HG02973 (cell line): Measurements from ENCODE around the gene CYP46A1.

Source experiments
- ATAC-seq: cut with Tn5 transposase; IDR thresholded peaks from one replicate; pipeline ENCODE4 v1.9.1; 2021; ENCODE audit warnings: moderate library complexity; ENCODE audit not compliant: unreplicated experiment

Gene CYP46A1

DNA sequence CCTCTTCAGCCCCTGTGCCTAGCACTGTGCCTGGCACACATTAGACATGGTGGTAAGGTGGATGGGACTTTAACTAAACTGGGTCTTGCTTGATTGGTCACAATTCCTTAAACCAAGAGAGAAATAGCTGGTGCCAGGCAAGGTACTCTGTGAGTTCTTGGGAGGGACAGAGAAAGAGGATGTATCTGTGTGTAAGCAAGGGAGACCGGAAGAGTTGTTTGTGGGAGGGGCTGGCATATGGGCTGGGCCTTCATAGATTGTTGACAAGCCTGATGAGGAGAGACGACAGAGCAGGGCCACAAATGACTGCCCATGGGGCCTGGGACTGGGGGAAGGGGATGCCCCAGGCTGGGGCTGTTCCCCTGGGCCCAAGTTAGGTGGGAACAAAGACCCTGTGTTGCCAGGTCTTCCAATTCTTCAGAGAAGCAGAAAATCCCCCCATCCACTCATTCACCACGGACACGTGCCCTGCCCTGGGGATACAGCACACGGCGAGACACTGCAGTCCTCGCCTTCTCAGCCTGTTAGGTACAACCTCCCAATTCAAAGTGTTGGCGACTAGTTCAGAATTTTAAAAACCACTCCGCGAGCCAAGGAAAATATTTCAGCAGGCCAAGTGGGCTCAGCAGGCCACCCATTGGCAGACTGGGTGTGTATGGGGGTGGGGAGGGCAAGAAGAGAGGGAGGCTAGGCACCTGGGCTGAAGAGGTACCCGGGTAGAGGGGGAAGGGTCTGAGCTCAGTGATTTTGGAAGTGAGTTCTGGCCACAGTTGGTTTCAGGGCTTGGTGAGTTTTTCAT, 11.4 kb upstream of the CYP46A1 start:
- no peak for ATAC-seq

DNA sequence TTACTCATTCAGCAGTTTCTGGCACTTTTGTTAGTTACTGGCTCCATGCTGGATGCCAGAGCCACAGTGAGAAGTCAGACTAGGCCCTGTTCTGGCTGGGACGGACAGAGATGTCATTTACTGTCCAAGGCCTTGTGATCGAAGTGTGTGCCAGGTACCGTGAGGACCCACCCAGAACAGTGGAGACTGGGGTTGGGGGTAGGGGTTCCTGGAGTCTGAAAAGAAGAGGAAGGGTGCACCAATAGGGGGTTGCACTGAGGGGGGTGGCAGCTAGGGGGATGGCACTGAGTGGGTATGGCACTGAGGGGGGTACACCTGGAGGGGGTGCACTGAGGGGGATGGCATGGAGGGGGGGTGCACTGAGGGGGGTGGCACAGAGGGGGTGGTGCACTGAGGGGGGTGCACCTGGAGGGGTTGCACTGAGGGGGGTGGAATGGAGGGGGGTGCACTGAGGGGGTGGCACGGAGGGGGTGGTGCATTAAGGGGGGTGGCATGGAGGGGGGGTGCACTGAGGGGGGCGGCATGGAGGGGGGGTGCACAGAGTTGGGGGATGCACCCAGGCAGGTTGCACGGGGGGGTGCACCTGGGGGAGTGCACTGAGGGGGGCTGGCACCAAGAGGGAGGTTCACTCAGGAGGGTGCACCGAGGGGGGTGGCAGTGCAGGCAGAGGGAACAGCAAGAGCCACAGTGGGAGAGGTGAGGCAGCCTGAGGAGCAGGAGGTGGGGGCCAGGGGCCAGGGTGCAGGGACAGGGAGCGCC, 10.6 kb upstream of the CYP46A1 start:
- ATAC-seq = no peak

DNA sequence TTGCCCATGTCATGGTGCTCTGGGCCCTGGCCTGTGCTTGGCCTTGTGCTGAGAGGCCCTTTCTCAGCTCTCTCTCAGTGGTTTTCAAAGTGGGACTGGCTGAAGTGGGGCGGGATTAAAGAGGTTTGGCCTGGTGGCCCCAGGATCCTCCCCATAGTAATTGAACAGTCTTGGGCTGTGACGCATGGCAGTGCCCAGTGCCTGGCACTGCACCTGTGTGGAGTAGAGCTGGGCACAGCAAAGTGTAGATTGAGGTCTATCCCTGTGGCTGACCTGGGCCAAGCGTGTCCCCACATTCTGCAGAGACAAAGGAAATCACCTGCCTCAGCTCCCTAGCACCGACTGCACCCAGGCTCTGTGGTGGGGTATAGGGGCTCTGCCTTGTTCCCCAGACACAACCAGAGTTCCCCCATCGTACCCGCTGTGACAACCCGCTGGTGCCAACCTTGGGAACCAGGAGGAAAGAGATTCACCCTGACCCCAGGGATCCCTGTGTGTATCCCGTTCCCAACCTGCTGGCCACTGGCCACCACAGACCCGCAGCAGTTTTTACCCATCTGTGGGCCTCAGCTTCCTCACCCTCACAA, 9.9 kb upstream of the CYP46A1 start:
- ATAC-seq = no peak

- ATAC-seq = no peak
Measured at GRCh38 chr14:99674776-99675381, 9.2 kb upstream of the CYP46A1 start.

- ATAC-seq = no peak
Measured at GRCh38 chr14:99675382-99675835, 8.7 kb upstream of the CYP46A1 start.

DNA sequence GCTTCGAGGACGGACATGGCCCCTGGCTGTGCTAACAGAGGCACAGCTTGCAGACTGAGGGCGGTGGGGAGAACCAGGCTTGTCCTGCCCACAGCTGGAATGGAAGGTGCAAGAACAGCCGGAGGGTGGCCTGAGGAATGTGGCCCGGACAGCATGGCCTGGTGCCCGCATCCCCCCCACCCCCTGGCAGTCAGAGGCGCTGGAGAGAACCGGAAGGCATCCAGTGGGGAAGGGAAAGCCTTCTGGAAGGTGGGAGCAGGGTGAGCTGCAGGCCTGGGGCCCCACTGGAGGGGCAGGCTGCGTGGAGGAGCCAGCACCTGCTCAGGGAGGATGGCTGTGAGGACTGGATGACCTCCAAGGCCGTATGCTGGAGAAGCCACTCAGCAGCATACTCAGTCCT, 8.1 kb upstream of the CYP46A1 start:
- no peak for ATAC-seq

DNA sequence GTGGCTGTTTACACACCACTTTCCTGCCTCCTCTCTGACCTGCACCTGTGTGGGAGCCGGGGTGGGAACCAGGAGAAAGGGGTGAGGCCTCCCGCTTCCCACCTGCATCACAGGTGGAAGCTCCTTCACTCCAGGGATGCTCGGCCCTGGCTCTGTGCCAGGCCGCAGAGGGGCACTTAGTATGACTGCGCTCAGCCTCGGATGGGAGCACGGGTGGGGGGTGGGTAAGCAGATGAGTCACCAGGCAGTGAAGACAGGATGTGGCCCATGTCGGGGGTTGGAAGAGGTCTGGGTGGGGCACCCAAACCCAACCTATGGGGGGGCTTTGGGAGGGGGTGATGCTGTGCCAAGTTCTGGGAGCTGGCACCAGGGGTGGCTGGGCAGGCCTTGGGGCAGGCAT, 7.4 kb upstream of the CYP46A1 start:
- no peak for ATAC-seq

GRCh38 chr14:99677231-99678140, 6.6 kb upstream of the CYP46A1 start:
- ATAC-seq = no peak

GRCh38 chr14:99678198-99678597, 5.9 kb upstream of the CYP46A1 start:
- ATAC-seq = no peak

DNA sequence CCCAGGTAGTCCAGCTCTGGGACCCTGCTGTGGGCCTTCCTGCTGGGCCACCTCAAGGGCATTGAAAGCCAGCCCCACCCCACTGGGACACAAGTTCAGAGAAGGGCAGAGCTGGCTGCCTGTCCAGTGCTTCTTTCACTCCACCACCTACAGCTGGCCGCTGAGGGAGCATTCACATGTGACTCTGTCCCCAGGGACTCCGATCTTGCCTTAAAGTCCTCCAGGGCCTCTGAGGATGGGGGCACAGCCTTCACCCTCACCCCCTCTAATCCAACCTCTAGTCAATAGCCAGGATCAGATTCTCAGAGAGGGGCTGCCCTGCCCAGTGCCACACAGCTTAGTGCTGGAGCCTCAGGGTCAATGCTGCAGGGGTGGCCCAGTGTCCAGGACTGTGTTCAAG, 5.0 kb upstream of the CYP46A1 start:
- ATAC-seq = no peak

DNA sequence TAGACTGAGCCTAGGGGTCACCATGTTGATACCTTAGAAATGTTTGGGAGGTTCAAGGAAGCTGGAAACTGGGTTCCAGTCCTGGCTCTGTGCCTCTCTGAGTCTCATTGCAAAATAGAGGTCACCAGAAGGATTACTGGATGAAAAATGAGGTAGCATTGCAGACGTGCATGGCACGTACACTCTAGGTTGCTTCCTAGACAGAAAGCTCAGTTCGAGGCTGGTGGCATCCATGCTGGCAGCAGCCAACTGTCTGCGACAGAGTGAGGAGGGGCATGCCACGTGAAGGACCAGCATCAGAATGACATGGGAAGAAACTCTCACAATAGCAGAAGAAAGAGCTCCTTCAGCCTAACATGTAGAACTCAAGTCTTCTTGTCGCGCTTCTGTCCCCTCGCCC, 4.6 kb upstream of the CYP46A1 start:
- ATAC-seq = no peak

- ATAC-seq = no peak
Measured at GRCh38 chr14:99679996-99680395, 4.1 kb upstream of the CYP46A1 start.

GRCh38 chr14:99681101-99681831, 2.8 kb upstream of the CYP46A1 start:
- ATAC-seq = no peak

DNA sequence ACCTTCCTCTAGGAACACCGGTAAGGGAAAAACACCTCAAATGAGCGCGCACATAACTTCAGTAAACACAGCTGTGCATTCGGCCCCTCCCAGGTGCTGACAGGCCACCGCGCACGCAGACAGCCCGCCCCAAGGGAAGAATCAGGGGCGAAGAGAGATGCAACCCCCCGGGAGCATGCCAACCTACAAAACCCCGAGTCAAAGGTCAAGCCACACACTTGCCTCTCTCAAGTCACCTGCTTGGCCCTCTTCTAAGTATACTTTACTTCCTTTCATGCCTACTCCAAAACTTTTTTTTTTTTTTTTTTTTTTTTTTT, 2.3 kb upstream of the CYP46A1 start:
- ATAC-seq = no peak

- peak; percentile 34 for ATAC-seq
Measured at GRCh38 chr14:99682809-99683618, 1.1 kb upstream of the CYP46A1 start.

GRCh38 chr14:99684410-99684934, 374 bp downstream of the CYP46A1 start:
- no peak for ATAC-seq

DNA sequence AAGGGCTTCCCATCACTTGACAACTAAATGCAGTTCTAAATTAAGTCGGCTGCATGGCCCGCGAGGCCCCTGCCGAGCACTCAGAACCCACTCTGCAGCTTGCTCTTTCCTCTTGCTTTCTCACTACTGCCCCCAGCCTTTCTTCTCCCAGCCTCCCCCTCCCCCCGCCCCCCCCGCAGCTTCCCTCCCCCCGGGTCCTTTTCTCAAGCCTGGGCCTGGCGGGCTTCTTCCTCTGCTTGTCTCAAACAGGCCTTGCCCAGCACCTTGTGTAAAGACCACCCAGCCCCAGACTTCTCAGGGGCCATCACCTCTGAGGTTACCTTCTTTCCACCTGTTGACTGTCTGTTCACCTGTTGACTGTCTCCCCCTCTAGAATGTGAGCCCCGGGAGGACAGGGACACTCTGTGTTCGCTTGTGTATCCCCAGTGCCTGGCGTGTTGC, 1.1 kb downstream of the CYP46A1 start:
- no peak for ATAC-seq

GRCh38 chr14:99685596-99685995, 1.5 kb downstream of the CYP46A1 start:
- no peak for ATAC-seq
